Uterus (tissue), 4 donors: ENCODE results near the gene TADA3. TPM values are rescaled to one million over a fixed set of nuclear protein-coding genes. Genes with fewer than 3 reads are reported as not detected.

ENCODE experiments used
- DNase-seq, 2 donors: peaks; one replicate each; pipeline ENCODE4 v3.0.0-alpha.2; 2019 to 2020
- H3K27ac ChIP-seq, 2 donors: fragments of 200-600 bp; sonication (generic); 1 replicate in 1 of 2; 2 replicates in 1 of 2; pipeline ENCODE4 v1.5.1; 2016 to 2018
- H3K27me3 ChIP-seq, 2 donors: fragments of 200-600 bp; sonication (generic); one replicate each; pipeline ENCODE4 v1.5.1; 2018 to 2019; ENCODE audit warnings: control low read depth in 1 of 2
- H3K36me3 ChIP-seq, 2 donors: fragments of 200-600 bp; sonication (generic); one replicate each; pipeline ENCODE4 v1.5.1; 2019; ENCODE audit warnings: control low read depth in 1 of 2
- H3K4me1 ChIP-seq, 2 donors: fragments of 200-600 bp; sonication (generic); one replicate each; pipeline ENCODE4 v1.5.1; 2018 to 2019; ENCODE audit warnings: control low read depth in 1 of 2
- H3K4me3 ChIP-seq, 2 donors: fragments of 200-600 bp; sonication (generic); 1 replicate in 1 of 2; 2 replicates in 1 of 2; pipeline ENCODE4 v1.5.1; 2018 to 2019; ENCODE audit warnings: mild to moderate bottlenecking in 1 of 2
- H3K9me3 ChIP-seq, 2 donors: fragments of 200-600 bp; sonication (generic); one replicate each; pipeline ENCODE4 v1.5.1; 2019; ENCODE audit warnings: control low read depth in 1 of 2
- POLR2A ChIP-seq, 2 donors: fragments of 450-650 bp; IDR thresholded peaks; one replicate each; pipeline ENCODE4 v1.6.1; 2016; ENCODE audit warnings: antibody characterized with exemption in 2 of 2, mild to moderate bottlenecking in 1 of 2, moderate library complexity in 1 of 2
- intact Hi-C: fragments of 100-400 bp; cut with DNase I; formaldehyde crosslinking; loops from one replicate; pipeline ENCODE4 v1.15.1; 2023; ENCODE audit warnings: low total_unique reads
- total RNA-seq, 4 donors: library from RNA; depleted of rRNA in 3 of 4; stranded (reverse); fragments of >200 nt in 3 of 4; gene quantifications; one replicate each; pipeline versions ENCODE4 v1.1.0 to v1.2.4, GENCODE V29; 2014 to 2023
- TF ChIP-seq, protein P1 (sequence below), 4 experiments: fragments of 200-600 bp in 2 of 4; fragments of 450-650 bp in 2 of 4; sonication (generic) in 2 of 4; IDR thresholded peaks; one replicate each; pipeline ENCODE4 v1.5.1; 2016 to 2019; ENCODE audit warnings: antibody characterized with exemption in 4 of 4, mild to moderate bottlenecking in 2 of 4, moderate library complexity in 1 of 4
- donor health status: DM: yes; HTN: yes; CAD: no.

Gene TADA3
- total RNA-seq, 4 donors from 2014 or later: 35.9 to 65.4 (median 55.3) TPM

DNA sequence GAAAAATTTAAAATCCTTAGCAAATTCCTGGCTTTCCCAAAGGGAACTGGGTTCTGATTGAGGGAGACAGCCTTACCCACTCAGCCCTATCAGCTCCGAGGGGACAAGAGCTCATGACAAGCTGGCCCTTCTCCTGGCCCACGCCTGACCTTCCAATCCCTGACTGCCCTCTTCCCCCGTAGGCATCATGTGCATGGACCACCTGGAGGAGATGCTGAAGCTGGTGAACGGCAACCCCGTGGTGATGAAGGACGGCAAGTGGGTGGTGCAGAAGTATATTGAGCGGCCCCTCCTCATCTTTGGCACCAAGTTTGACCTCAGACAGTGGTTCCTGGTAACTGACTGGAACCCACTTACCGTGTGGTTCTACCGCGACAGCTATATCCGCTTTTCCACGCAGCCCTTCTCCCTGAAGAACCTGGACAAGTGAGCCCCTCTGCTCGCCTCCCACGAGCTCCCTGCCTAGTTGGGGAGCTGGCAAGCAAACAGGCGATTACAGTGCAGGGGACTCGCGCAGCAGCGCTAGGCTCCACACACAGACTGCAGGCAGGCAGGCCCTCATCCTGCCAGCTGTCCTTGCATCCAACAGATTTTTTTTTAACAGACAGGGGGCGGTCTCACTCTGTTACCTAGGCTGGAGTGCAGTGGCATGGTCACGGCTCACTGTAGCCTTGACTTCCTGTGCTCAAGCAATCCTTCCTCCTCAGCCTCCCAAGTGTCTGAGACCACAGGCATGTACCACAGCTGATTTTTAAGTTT lies 34.7 kb upstream of the TADA3 start:
- Histone ChIP-seq H3K27ac (no peak overlapping the region), H3K9me3 (no peaks in the 10 kb centered on the region), H3K4me1 (no peaks in the 10 kb centered on the region), H3K36me3 (no peaks in the 10 kb centered on the region), H3K27me3 (no peaks in the 10 kb centered on the region), H3K4me3 (no peak overlapping the region)
- DNase-seq: no peak
- intact Hi-C loops: no loop called here
- TF ChIP-seq POLR2A (IDR thresholded peaks at IDR 0.05): no peak
- TF ChIP-seq, protein P1, sequence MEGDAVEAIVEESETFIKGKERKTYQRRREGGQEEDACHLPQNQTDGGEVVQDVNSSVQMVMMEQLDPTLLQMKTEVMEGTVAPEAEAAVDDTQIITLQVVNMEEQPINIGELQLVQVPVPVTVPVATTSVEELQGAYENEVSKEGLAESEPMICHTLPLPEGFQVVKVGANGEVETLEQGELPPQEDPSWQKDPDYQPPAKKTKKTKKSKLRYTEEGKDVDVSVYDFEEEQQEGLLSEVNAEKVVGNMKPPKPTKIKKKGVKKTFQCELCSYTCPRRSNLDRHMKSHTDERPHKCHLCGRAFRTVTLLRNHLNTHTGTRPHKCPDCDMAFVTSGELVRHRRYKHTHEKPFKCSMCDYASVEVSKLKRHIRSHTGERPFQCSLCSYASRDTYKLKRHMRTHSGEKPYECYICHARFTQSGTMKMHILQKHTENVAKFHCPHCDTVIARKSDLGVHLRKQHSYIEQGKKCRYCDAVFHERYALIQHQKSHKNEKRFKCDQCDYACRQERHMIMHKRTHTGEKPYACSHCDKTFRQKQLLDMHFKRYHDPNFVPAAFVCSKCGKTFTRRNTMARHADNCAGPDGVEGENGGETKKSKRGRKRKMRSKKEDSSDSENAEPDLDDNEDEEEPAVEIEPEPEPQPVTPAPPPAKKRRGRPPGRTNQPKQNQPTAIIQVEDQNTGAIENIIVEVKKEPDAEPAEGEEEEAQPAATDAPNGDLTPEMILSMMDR (IDR thresholded peaks at IDR 0.05): no peak

DNA sequence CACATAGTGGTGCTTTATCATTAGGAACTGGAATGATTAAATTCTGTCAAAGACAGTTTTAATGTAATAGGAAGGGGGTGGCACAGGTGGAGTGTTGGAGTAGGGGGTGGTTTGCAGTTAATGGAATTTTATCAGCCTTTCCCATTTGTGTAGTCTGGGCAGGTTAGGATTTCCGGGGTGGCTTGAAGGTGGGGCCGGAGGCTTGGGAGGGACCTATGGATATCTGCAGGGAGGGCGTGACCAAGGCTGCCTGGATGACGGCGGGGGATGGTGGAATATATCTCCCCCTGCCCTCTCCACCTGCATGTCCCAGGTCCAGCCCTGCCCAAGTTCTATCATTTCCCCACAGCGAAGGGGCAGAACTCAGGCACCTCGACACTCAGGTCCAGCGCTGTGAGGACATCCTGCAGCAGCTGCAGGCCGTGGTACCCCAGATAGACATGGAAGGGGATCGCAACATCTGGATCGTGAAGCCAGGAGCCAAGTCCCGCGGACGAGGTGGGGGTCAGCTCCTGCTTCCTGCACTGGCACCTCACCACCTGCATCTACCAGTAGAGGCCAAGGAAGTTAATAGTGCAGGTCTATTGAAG lies 33.3 kb upstream of the TADA3 start:
- TF ChIP-seq, protein P1 (IDR thresholded peaks at IDR 0.05): no peak
- no peak for TF ChIP-seq POLR2A (IDR thresholded peaks at IDR 0.05)
- no peaks in the 10 kb centered on the region for H3K27me3 ChIP-seq
- no peaks in the 10 kb centered on the region for H3K4me1 ChIP-seq
- intact Hi-C loops: no loop called here
- no peak overlapping the region for H3K4me3 ChIP-seq
- no peaks in the 10 kb centered on the region for H3K9me3 ChIP-seq
- H3K27ac ChIP-seq: no peak overlapping the region
- no peak for DNase-seq
- H3K36me3 ChIP-seq: no peaks in the 10 kb centered on the region

DNA sequence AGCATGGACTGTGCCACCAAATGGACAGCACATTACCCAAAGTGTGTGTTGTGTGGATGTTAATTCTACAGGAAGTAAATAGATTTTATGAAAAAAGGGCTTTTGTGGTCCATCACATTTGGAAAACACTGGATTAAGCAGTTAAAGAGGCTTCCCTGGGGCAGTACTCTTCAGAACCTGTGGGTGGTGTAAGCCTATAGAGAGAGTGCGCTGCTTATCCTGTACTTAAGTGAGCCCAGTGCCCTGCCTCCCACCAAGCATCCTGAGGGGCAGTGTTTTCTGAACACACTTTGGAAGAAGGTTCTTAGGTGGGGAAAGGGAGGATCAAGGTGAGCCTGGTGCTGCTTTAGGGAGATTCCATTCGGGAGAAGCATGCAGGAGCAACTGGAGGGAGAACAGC lies 28.7 kb upstream of the TADA3 start:
- H3K4me3 ChIP-seq: no peak overlapping the region
- intact Hi-C loops: no loop called here
- DNase-seq: no peak
- no peak overlapping the region for H3K27ac ChIP-seq
- TF ChIP-seq, protein P1 (IDR thresholded peaks at IDR 0.05): no peak
- no peak for TF ChIP-seq POLR2A (IDR thresholded peaks at IDR 0.05)
- no peaks in the 10 kb centered on the region for H3K9me3 ChIP-seq
- no peaks in the 10 kb centered on the region for H3K36me3 ChIP-seq
- H3K27me3 ChIP-seq: no peaks in the 10 kb centered on the region
- H3K4me1 ChIP-seq: no peaks in the 10 kb centered on the region

DNA sequence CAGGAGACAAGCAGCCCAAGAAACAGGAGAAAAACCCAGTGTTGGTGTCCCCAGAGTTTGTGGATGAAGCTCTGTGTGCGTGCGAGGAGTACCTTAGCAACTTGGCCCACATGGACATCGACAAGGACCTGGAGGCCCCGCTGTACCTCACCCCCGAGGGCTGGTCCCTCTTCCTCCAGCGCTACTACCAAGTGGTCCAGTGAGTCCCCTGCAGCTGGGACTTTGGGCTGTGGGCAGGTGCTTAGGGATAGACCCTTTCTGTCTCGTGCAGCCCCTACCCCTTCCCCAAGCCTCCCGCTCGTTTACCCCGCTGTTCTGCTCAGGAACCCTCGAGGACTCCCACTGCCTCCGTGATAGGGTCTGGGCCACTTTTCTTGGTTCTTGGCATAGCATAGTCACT lies 28.3 kb upstream of the TADA3 start:
- Histone ChIP-seq H3K9me3 (no peaks in the 10 kb centered on the region), H3K27me3 (no peaks in the 10 kb centered on the region), H3K27ac (no peak overlapping the region), H3K36me3 (no peaks in the 10 kb centered on the region), H3K4me3 (no peak overlapping the region), H3K4me1 (no peaks in the 10 kb centered on the region)
- TF ChIP-seq, protein P1 (IDR thresholded peaks at IDR 0.05): no peak
- TF ChIP-seq POLR2A (IDR thresholded peaks at IDR 0.05): no peak
- DNase-seq: no peak
- intact Hi-C loops: no loop called here

DNA sequence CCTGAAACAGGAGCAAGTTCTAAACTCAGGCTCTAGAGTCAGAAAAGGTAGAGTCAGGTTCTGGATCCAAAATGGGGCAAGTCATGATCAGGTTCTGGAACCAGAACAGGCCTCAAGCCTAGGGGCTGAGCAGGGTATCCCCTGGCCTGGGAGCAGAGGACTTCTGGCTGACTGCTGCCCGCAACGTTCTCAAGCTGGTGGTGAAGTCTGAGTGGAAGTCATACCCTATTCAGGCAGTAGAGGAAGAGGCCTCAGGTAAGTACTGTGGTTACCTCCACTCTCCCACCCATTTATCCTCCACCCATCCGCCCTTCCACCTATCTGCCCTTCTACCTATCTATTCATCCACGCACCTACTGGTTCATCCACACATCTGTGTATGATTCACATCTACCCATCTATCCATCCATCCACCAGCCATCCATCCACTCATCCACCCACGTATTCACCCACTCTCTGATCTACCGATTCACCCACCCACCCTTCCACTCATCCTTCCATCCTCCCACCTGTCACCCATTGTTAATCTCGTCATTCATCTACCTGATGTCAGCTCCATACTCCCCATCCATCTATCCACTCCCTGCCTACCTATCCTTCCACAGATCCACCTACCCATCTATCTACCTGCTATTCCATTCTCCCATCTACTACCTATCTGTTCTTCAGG lies 26.5 kb upstream of the TADA3 start:
- no peaks in the 10 kb centered on the region for H3K4me1 ChIP-seq
- H3K9me3 ChIP-seq: no peaks in the 10 kb centered on the region
- intact Hi-C loops: no loop called here
- H3K36me3 ChIP-seq: no peaks in the 10 kb centered on the region
- TF ChIP-seq, protein P1 (IDR thresholded peaks at IDR 0.05): no peak
- TF ChIP-seq POLR2A (IDR thresholded peaks at IDR 0.05): no peak
- DNase-seq: no peak
- H3K4me3 ChIP-seq: no peak overlapping the region
- no peaks in the 10 kb centered on the region for H3K27me3 ChIP-seq
- H3K27ac ChIP-seq: no peak overlapping the region
